Upper lobe of left lung (tissue), 6 donors: ENCODE data around the gene OGFOD3. TPM values are rescaled to one million over a fixed set of nuclear protein-coding genes. Genes with fewer than 3 reads are reported as not detected.
A peak's percentile ranks its signal among the peaks of the same experiment; 100 is the strongest.

Experiments
- ATAC-seq, 2 donors: fragments of 200-7000 bp; cut with Tn5 transposase; one replicate each; pipeline ENCODE4 v1.9.1; 2022; ENCODE audit warnings: mild to moderate bottlenecking in 2 of 2, moderate library complexity in 2 of 2; ENCODE audit not compliant: low FRiP score in 2 of 2
- DNase-seq, 2 donors: peaks; one replicate each; pipeline ENCODE4 v3.0.0-alpha.2; 2019 to 2020
- H3K27ac ChIP-seq, 4 donors: fragments of 200-600 bp; sonication (generic); one replicate each; pipeline ENCODE4 v1.5.1; 2016 to 2019
- H3K27me3 ChIP-seq, 4 donors: fragments of 200-600 bp; sonication (generic); one replicate each; pipeline ENCODE4 v1.5.1; 2017 to 2019
- H3K36me3 ChIP-seq, 4 donors: fragments of 200-600 bp; sonication (generic); one replicate each; pipeline ENCODE4 v1.5.1; 2016 to 2019
- H3K4me1 ChIP-seq, 4 donors: fragments of 200-600 bp; sonication (generic); one replicate each; pipeline ENCODE4 v1.5.1; 2018 to 2019
- H3K4me3 ChIP-seq, 4 donors: fragments of 200-600 bp; sonication (generic); one replicate each; pipeline ENCODE4 v1.5.1; 2017 to 2019; ENCODE audit warnings: mild to moderate bottlenecking in 2 of 4, moderate library complexity in 1 of 4
- H3K9me3 ChIP-seq, 4 donors: fragments of 200-600 bp; sonication (generic); one replicate each; pipeline ENCODE4 v1.5.1; 2018 to 2019
- CTCF ChIP-seq, 6 experiments: fragments of 450-650 bp in 4 of 6; fragments of 200-600 bp in 2 of 6; sonication (generic) in 2 of 6; IDR thresholded peaks; one replicate each; pipeline ENCODE4 v1.5.1; 2016 to 2019; ENCODE audit warnings: antibody characterized with exemption in 6 of 6
- EP300 ChIP-seq, 4 donors: sonication (generic); formaldehyde crosslinking; IDR thresholded peaks; one replicate each; pipeline ENCODE4 v1.5.1; 2017; ENCODE audit warnings: antibody characterized with exemption in 4 of 4, control low read depth in 2 of 4
- POLR2A ChIP-seq, 4 donors: fragments of 450-650 bp; IDR thresholded peaks; one replicate each; pipeline ENCODE4 v1.5.1; 2016 to 2017; ENCODE audit warnings: antibody characterized with exemption in 4 of 4, mild to moderate bottlenecking in 2 of 4
- POLR2AphosphoS5 ChIP-seq, 2 donors: sonication (generic); formaldehyde crosslinking; IDR thresholded peaks; one replicate each; pipeline ENCODE4 v1.5.1; 2017; ENCODE audit warnings: antibody characterized with exemption in 2 of 2
- WGBS, 2 donors: methylation state at CpG; one replicate each; pipeline ENCODE4 v1.1.5; 2017 to 2018; 5-methylcytosine and 5-hydroxymethylcytosine counted together
- total RNA-seq, 6 donors: library from RNA; depleted of rRNA in 4 of 6; stranded (reverse); fragments of >200 nt in 4 of 6; gene quantifications; one replicate each; pipeline versions ENCODE4 v1.1.0 to v1.2.1, GENCODE V29; 2016 to 2021
- donor health status: DM: no; HTN: no; CAD: no; lungs with moderate emphysema.
- donor health status: DM: no; HTN: yes; CAD: no; lungs with severe emphysema.

The OGFOD3 gene
- total RNA-seq, 6 donors from 2014 or later, result 20.0 to 76.9 (median 38.2) TPM

GRCh38 chr17:82443465-82444283 is 25.3 kb upstream of the OGFOD3 start:
- peaks cover 17 to 36% (median 29%) of the 10 kb centered on the region in 4 donors for H3K4me1 ChIP-seq
- peak in 1 of 4 donors; percentile 6 for TF ChIP-seq POLR2A (IDR thresholded peaks at IDR 0.05)
- no peak for TF ChIP-seq POLR2AphosphoS5 (IDR thresholded peaks at IDR 0.05)
- H3K36me3 ChIP-seq, result peaks cover 6 to 65% (median 37%) of the 10 kb centered on the region in 4 donors
- no peaks in the 10 kb centered on the region for H3K9me3 ChIP-seq
- DNase-seq (peak in 1 of 2 donors; percentile 76), ATAC-seq (no peak)
- no peak overlapping the region for H3K4me3 ChIP-seq
- WGBS, 2 donors, result 85 to 91% methylated on average over 3 to 35 of the region's 40 CpGs
- H3K27ac ChIP-seq, result no peak overlapping the region
- no peaks in the 10 kb centered on the region for H3K27me3 ChIP-seq

- TF ChIP-seq POLR2AphosphoS5 (IDR thresholded peaks at IDR 0.05) (no peak), POLR2A (IDR thresholded peaks at IDR 0.05) (no peak), CTCF (IDR thresholded peaks at IDR 0.05) (no peak), EP300 (IDR thresholded peaks at IDR 0.05) (no peak)
Observed at GRCh38 chr17:82442643-82443464, 24.5 kb upstream of the OGFOD3 start.

GRCh38 chr17:82441691-82442487 is 23.5 kb upstream of the OGFOD3 start:
- 84 to 88% methylated on average over 19 to 27 of the region's 27 CpGs for WGBS, 2 donors
- no peak for TF ChIP-seq POLR2AphosphoS5 (IDR thresholded peaks at IDR 0.05)
- no peak for TF ChIP-seq CTCF (IDR thresholded peaks at IDR 0.05)
- no peak for TF ChIP-seq POLR2A (IDR thresholded peaks at IDR 0.05)
- no peak for TF ChIP-seq EP300 (IDR thresholded peaks at IDR 0.05)
- no peaks in the 10 kb centered on the region for H3K9me3 ChIP-seq
- H3K4me1 ChIP-seq, result peaks cover 17 to 36% (median 29%) of the 10 kb centered on the region in 4 donors
- no peak overlapping the region for H3K27ac ChIP-seq
- ATAC-seq (no peak), DNase-seq (peak in 1 of 2 donors; percentile 80)
- peaks cover 6 to 70% (median 44%) of the 10 kb centered on the region in 4 donors for H3K36me3 ChIP-seq
- H3K4me3 ChIP-seq, result no peak overlapping the region
- no peaks in the 10 kb centered on the region for H3K27me3 ChIP-seq

More at GRCh38 chr17:82442643-82443464, 24.5 kb upstream of the OGFOD3 start:
- H3K36me3 ChIP-seq, result peaks cover 6 to 65% (median 39%) of the 10 kb centered on the region in 4 donors
- H3K27me3 ChIP-seq, result no peaks in the 10 kb centered on the region
- whole genome bisulfite sequencing, 2 donors, result 87 to 90% methylated on average over 18 to 28 of the region's 28 CpGs
- ATAC-seq, result no peak
- H3K4me3 ChIP-seq, result no peak overlapping the region
- no peak overlapping the region for H3K27ac ChIP-seq
- H3K4me1 ChIP-seq, result peaks cover 17 to 36% (median 29%) of the 10 kb centered on the region in 4 donors
- peak in 1 of 2 donors; percentile 61 for DNase-seq
- no peaks in the 10 kb centered on the region for H3K9me3 ChIP-seq

GRCh38 chr17:82440991-82441627 is 22.7 kb upstream of the OGFOD3 start:
- ATAC-seq (peak in 1 of 2 donors; percentile 15), DNase-seq (peak in 1 of 2 donors; percentile 63)
- Histone ChIP-seq H3K4me1 (peaks cover 13 to 31% (median 24%) of the 10 kb centered on the region in 4 donors), H3K27me3 (no peaks in the 10 kb centered on the region), H3K27ac (peak overlapping the region in 3 of 4 donors; percentile 53 to 71 (median 68)), H3K36me3 (peaks cover 6 to 73% (median 51%) of the 10 kb centered on the region in 4 donors), H3K4me3 (peak overlapping the region in 2 of 4 donors; percentile 1 to 4), H3K9me3 (no peaks in the 10 kb centered on the region)
- TF ChIP-seq EP300 (IDR thresholded peaks at IDR 0.05), result no peak
- TF ChIP-seq POLR2AphosphoS5 (IDR thresholded peaks at IDR 0.05), result no peak
- TF ChIP-seq POLR2A (IDR thresholded peaks at IDR 0.05), result no peak
- TF ChIP-seq CTCF (IDR thresholded peaks at IDR 0.05), result no peak
- WGBS, 2 donors, result 64 to 71% methylated on average over 12 to 17 of the region's 17 CpGs
